Activated naive CD4-positive, alpha-beta T cell treated with anti-CD3 and anti-CD28 coated beads, Interleukin-2, amount 50 U/mL, for 72 hours (primary cell): ENCODE results near the gene GNG2. TPM values are rescaled to one million over a fixed set of nuclear protein-coding genes. Genes with fewer than 3 reads are reported as not detected.

Source experiments
- ATAC-seq, 2 donors: fragments of 150-1000 bp; cut with Tn5 transposase; 2 replicates each; pipeline ENCODE4 v1.10.0; 2021; ENCODE audit warnings: mild to moderate bottlenecking in 2 of 2, moderate library complexity in 2 of 2
- DNase-seq, 2 donors: peaks; one replicate each; pipeline ENCODE4 v3.0.0; 2021 to 2022; ENCODE audit warnings: low spot score in 2 of 2
- H3K27ac Mint-ChIP-seq, 2 donors: one replicate each; pipeline ENCODE4 v1.8.0; 2022; ENCODE audit warnings: mild to moderate bottlenecking in 2 of 2, mixed read lengths in 2 of 2
- H3K36me3 Mint-ChIP-seq, 2 donors: one replicate each; pipeline ENCODE4 v1.8.0; 2022; ENCODE audit warnings: mixed read lengths in 2 of 2
- H3K9me3 Mint-ChIP-seq, 2 donors: one replicate each; pipeline ENCODE4 v1.8.0; 2022; ENCODE audit warnings: mixed read lengths in 2 of 2
- total RNA-seq, 2 donors: library from RNA; stranded (reverse); gene quantifications; one replicate each; pipeline ENCODE4 v1.2.3, GENCODE V29; 2022

The GNG2 gene
- total RNA-seq, 2 donors from 2014 or later, result 79.8 to 121 TPM

DNA sequence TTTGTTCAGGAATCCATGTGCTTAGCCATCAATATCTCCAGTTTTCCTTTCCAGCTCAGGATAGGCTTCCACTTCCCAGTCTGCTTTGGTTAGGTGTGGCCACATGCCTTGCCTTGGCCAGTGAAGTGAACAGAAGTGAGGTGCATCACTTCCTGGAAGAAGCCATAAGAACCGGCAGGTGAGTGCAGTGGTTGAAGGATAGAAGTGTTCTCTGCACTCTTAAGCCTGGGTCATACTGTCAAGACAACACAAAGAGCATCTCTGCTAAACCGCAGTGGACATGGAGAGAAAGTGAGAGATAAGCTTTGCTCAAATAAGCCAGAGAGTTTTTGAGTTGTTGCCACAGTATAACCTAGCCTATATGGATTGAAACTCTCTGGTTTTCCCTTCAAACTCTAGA, 11.4 kb downstream of the GNG2 start:
- peak overlapping the region; percentile 52 to 95 for H3K27ac Mint-ChIP-seq
- peaks cover 0 to 3% of the 10 kb centered on the region in 2 donors for H3K9me3 Mint-ChIP-seq
- DNase-seq (no peak), ATAC-seq (no peak)
- H3K36me3 Mint-ChIP-seq, result peaks cover 4 to 30% of the 10 kb centered on the region in 2 donors

DNA sequence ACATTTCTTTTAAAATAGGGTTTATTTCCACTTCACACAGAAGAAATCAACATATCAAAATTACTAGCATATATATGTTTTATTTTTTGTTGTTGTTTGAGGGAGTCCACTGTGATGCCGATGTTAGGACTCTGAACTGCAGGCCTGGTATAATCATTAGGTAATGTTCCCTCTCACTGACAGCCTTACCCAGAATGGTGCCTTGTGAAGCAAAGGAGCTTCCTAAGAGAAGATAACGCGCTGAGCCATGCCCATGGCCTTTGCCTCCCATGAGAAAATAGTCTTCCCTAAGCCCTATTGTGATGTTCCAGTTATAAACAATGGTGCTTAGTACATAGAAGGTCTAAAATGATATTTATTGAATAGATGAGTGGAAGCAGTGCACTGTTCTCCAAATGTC, 12.0 kb downstream of the GNG2 start:
- Mint-ChIP-seq H3K27ac (peak overlapping the region; percentile 52 to 95), H3K9me3 (peaks cover 0 to 3% of the 10 kb centered on the region in 2 donors), H3K36me3 (peaks cover 4 to 35% of the 10 kb centered on the region in 2 donors)
- DNase-seq (no peak), ATAC-seq (no peak)

DNA sequence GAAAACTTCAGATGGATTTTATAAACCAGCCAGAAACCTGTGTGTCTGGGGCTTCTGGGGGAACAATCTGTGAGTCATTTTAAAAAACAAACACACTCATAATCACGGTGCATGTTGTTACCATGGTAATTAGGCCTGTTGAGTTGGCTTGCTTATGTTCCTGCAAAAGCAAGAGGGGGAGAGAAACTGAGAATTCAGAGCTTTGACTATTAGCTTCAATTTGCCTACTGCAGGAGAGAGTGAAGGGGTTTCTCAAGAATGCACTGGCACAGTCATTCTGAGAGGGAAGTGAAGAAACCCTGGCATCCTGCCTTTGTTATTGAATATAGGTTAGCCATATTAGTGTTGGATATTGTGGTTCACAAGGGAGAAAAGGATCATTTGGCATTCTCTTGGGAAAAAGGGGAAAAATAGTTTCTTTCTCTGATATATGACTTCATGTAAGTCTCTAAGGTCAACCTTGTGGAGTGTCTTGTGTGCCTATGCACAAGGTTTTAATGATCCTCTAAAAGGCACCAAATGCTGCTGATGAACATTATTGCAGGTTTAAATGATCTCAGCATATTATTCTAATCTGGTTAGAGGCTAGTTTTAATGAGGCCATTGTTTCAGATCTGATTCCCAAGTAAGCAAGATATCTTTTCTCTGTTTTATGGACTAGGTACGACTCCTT, 12.9 kb downstream of the GNG2 start:
- Mint-ChIP-seq H3K36me3 (peaks cover 5 to 45% of the 10 kb centered on the region in 2 donors), H3K27ac (peak overlapping the region; percentile 65 to 95), H3K9me3 (peaks cover 0 to 3% of the 10 kb centered on the region in 2 donors)
- peak; percentile 68 to 95 for ATAC-seq
- peak in 1 of 2 donors; percentile 49 for DNase-seq

- Mint-ChIP-seq H3K36me3 (peaks cover 18 to 74% of the 10 kb centered on the region in 2 donors), H3K9me3 (peaks cover 0 to 9% of the 10 kb centered on the region in 2 donors), H3K27ac (no peak overlapping the region)
- DNase-seq, result no peak
- ATAC-seq, result no peak
These were observed 17.4 kb downstream of the GNG2 start for GRCh38 chr14:51877810-51878209.

DNA sequence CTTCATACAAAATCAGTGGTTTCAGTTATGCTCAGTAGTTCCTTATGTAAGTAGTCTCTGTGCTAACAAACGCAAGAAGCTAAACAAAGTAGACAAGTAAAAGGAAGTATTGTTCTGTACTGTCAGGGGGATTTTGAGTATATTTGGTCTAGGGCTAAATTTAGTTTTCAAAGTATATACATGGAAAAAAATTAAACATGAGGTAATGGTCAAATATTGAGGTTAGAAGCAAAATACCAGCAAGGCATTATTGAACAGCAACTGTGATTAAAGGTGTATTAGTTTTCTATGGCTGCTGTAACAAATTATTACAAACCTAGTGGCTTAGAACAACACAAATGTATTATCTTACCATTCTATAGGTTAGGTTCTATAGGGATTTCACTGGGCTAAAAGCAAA, 18.8 kb downstream of the GNG2 start:
- ATAC-seq, result no peak
- peaks cover 18 to 64% of the 10 kb centered on the region in 2 donors for H3K36me3 Mint-ChIP-seq
- H3K9me3 Mint-ChIP-seq, result peaks cover 0 to 9% of the 10 kb centered on the region in 2 donors
- DNase-seq, result no peak
- H3K27ac Mint-ChIP-seq, result no peak overlapping the region

DNA sequence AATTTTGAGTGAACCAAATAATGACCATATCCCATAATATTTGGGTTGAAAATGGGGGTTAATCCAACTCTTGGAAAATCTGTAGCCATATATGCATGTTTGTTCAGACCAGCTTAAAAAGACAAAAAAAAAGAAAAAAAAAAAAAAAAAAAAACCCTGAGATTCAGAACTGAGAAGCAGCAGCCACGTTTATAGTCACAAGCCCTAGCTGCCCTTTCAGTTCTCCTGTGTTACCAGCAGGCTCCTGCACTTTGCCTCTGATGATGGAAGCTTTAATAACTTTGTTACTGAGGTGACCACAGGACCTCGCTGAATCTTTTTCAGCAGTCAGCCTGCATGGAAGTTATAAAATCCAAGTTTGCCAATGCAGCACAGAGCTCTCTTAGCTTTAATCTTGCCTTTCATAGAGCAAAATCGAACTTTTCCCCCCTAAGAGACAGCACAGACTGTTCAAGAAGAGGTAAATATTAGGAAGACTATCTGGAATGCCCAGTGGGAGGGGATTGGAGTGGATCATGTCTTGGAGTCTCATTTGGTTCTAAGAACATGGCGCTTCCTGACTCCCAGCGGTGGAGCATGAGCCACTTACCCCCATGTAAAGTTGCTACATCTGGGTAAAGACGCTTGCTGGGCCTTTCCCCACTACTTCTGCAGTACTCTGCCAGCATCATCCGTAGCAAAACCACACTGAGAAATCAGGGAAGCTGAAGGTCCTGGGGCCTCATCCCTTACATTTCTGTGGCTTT, 20.6 kb downstream of the GNG2 start:
- Mint-ChIP-seq H3K9me3 (peaks cover 0 to 11% of the 10 kb centered on the region in 2 donors), H3K36me3 (peaks cover 20 to 67% of the 10 kb centered on the region in 2 donors), H3K27ac (no peak overlapping the region)
- DNase-seq (no peak), ATAC-seq (no peak)

GRCh38 chr14:51881636-51882035, 21.2 kb downstream of the GNG2 start:
- DNase-seq (no peak), ATAC-seq (no peak)
- H3K36me3 Mint-ChIP-seq, result peaks cover 20 to 66% of the 10 kb centered on the region in 2 donors
- peaks cover 0 to 11% of the 10 kb centered on the region in 2 donors for H3K9me3 Mint-ChIP-seq
- H3K27ac Mint-ChIP-seq, result peak overlapping the region in 1 of 2 donors; percentile 68

DNA sequence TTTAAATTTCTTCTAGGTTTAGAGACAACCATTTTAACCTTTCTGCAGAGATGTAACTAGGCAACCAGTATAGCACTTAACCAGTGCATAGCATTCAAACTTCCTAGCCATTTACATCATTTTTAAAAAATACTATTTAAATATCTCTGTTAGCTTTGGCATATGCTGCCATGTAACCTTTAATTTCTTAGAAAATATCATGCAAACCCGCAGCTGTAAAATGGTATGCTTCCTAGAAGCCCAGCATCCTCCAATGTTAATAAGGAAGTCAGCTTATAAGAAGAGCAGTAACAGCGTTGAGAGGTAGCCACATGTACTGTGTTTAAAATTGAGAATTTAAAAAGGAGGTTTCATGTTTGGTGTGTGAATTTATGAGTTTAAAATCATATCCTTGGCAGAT, 22.8 kb downstream of the GNG2 start:
- ATAC-seq, result peak; percentile 28 to 58

GRCh38 chr14:51884086-51884927, 23.9 kb downstream of the GNG2 start:
- Mint-ChIP-seq H3K27ac (peak overlapping the region; percentile 42 to 66), H3K9me3 (peaks cover 0 to 15% of the 10 kb centered on the region in 2 donors), H3K36me3 (peaks cover 19 to 66% of the 10 kb centered on the region in 2 donors)
- ATAC-seq (peak; percentile 49 to 54), DNase-seq (no peak)

More for the DNA sequence above, 22.8 kb downstream of the GNG2 start:
- peaks cover 0 to 16% of the 10 kb centered on the region in 2 donors for H3K9me3 Mint-ChIP-seq
- DNase-seq, result no peak
- H3K36me3 Mint-ChIP-seq, result peaks cover 23 to 66% of the 10 kb centered on the region in 2 donors
- peak overlapping the region in 1 of 2 donors; percentile 42 for H3K27ac Mint-ChIP-seq

DNA sequence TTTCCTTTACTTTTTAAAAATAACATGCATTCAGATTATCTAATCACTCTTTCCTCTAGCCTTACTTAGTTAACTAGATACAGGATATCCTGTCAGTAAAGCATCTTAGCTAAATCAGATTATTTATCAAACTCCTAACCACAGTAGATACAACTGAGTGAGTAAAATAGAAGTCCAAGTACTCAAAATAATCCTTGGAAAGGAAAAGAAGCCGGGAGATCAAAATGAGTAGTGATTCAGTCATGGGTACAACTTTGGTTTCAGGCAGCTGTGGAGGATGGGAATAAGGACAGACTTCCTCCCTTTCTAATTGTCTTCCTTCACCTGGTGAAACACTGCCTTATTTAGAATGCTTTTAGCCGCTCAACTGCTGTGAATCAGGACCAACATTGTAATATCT, 29.4 kb downstream of the GNG2 start:
- DNase-seq (no peak), ATAC-seq (peak; percentile 41 to 46)
- H3K9me3 Mint-ChIP-seq, result peaks cover 0 to 11% of the 10 kb centered on the region in 2 donors
- H3K27ac Mint-ChIP-seq, result no peak overlapping the region
- H3K36me3 Mint-ChIP-seq, result peaks cover 10 to 63% of the 10 kb centered on the region in 2 donors

DNA sequence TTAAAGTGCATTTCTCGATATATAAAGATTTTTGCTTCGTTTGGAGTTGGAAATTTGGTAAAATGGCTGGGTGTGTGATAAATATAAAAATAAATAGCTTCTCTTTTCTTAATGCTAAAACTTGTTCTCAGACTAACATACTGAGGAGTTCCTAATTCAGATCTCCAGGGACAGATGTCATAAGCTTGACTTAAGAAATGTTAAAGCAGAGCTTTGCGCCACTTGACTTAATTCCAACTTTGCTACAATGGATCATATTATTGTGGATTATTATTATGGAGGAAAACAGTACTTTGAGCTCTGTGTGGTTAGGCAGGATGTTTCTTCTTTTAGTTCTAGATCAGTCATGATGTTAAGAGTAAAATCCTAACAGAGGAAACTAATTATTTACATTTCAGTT, 33.8 kb downstream of the GNG2 start:
- Mint-ChIP-seq H3K9me3 (peaks cover 4 to 18% of the 10 kb centered on the region in 2 donors), H3K27ac (no peak overlapping the region), H3K36me3 (peaks cover 11 to 74% of the 10 kb centered on the region in 2 donors)
- no peak for DNase-seq
- ATAC-seq, result no peak

GRCh38 chr14:51895375-51895774, 35.0 kb downstream of the GNG2 start:
- no peak overlapping the region for H3K27ac Mint-ChIP-seq
- ATAC-seq, result no peak
- DNase-seq, result no peak
- peaks cover 11 to 75% of the 10 kb centered on the region in 2 donors for H3K36me3 Mint-ChIP-seq
- H3K9me3 Mint-ChIP-seq, result peaks cover 4 to 25% of the 10 kb centered on the region in 2 donors

- Mint-ChIP-seq H3K36me3 (peaks cover 11 to 78% of the 10 kb centered on the region in 2 donors), H3K9me3 (peaks cover 4 to 29% of the 10 kb centered on the region in 2 donors), H3K27ac (no peak overlapping the region)
- ATAC-seq (no peak), DNase-seq (no peak)
These were observed 37.5 kb downstream of the GNG2 start for GRCh38 chr14:51897791-51898355.

GRCh38 chr14:51901475-51902024, 41.1 kb downstream of the GNG2 start:
- Mint-ChIP-seq H3K27ac (no peak overlapping the region), H3K36me3 (peaks cover 11 to 86% of the 10 kb centered on the region in 2 donors), H3K9me3 (peaks cover 11 to 25% of the 10 kb centered on the region in 2 donors)
- ATAC-seq, result no peak
- DNase-seq, result no peak

DNA sequence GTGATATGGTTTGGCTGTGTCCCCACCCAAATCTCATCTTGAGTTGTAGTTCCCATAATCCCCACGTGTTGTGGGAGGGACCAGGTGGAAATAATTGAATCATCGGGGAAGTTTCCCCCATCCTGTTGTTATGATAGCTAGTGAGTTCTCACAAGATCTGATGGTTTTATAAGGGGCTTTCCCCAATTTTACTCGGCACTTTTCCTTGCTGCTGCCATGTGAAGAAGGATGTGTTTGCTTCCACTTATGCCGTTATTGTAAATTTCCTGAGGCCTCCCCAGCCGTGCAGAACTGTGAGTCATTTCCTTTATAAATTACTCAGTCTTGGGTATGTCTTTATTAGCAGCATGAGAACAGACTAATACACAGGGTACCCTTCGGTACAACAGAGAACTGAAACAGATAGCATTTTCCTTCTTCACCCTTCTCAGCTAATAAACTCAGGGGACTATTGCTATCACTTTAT, 45.3 kb downstream of the GNG2 start:
- Mint-ChIP-seq H3K9me3 (peaks cover 15 to 25% of the 10 kb centered on the region in 2 donors), H3K36me3 (peaks cover 22 to 82% of the 10 kb centered on the region in 2 donors), H3K27ac (peak overlapping the region; percentile 75 to 85)
- DNase-seq (peak; percentile 30 to 75), ATAC-seq (peak; percentile 93 to 94)

GRCh38 chr14:51908086-51908485, 47.7 kb downstream of the GNG2 start:
- H3K27ac Mint-ChIP-seq, result no peak overlapping the region
- peaks cover 15 to 21% of the 10 kb centered on the region in 2 donors for H3K9me3 Mint-ChIP-seq
- DNase-seq, result no peak
- peaks cover 22 to 87% of the 10 kb centered on the region in 2 donors for H3K36me3 Mint-ChIP-seq
- peak in 1 of 2 donors; percentile 30 for ATAC-seq
